HepG2 (cell line): Measurements from ENCODE around the gene CDC6. TPM values are rescaled to one million over a fixed set of nuclear protein-coding genes. Genes with fewer than 3 reads are reported as not detected.

Experiments used
- ATAC-seq: fragments of 200-7000 bp; cut with Tn5 transposase; 3 replicates; pipeline ENCODE4 v1.9.1; 2020; ENCODE audit warnings: mild to moderate bottlenecking, moderate library complexity
- BruUV-seq: library from RNA; stranded (reverse); fragments of 400-500 nt; replicated peaks from 2 replicates; lab custom pipeline; 2021; lab: Mats Ljungman, UMichigan
- CTCF ChIA-PET: fragments of 300-600 bp; formaldehyde crosslinking; extraction: SDS; loops from one replicate; lab custom pipeline; 2021; ENCODE audit warnings: low total read pairs, inconsistent platforms, low intra/inter-chr PET ratio; lab: Yijun Ruan, JAX
- POLR2A ChIA-PET: fragments of 350-600 bp; sonication (Branson Sonifier 250); formaldehyde crosslinking; loops from one replicate; lab custom pipeline; 2020; ENCODE audit warnings: antibody characterized with exemption, inconsistent platforms; lab: Yijun Ruan, JAX
- DNase-seq: peaks from one replicate; pipeline ENCODE4 v3.0.0-alpha.2; 2015; ENCODE audit warnings: low spot score
- FAIRE-seq: peaks from 3 replicates; lab custom pipeline; 2011; peaks lifted over from hg19 to GRCh38; lab: Jason Lieb, UNC
- H2AFZ ChIP-seq: one replicate; pipeline ENCODE4 v1.6.1; 2011; ENCODE audit warnings: low read length, inconsistent platforms
- H3K27ac ChIP-seq: fragments of 300-600 bp; 3 replicates; pipeline ENCODE4 v1.8.0; 2011; ENCODE audit warnings: mixed run types, mild to moderate bottlenecking, mixed read lengths, low read length, inconsistent platforms; ENCODE audit not compliant: insufficient read depth; ENCODE audit errors: extremely low read length
- H3K27me3 ChIP-seq, 2 experiments: fragments of 200-600 bp in 1 of 2; 2 replicates in 1 of 2; 3 replicates in 1 of 2; pipeline versions ENCODE4 v1.6.0 to v1.8.0; 2011; ENCODE audit warnings: low read length in 2 of 2, mild to moderate bottlenecking in 2 of 2, moderate library complexity in 2 of 2, inconsistent platforms in 1 of 2; ENCODE audit not compliant: insufficient read depth in 2 of 2, control insufficient read depth in 1 of 2
- H3K36me3 ChIP-seq, 2 experiments: fragments of 200-600 bp in 1 of 2; replicated peaks in 1 of 2; 2 replicates in 1 of 2; 3 replicates in 1 of 2; pipeline versions ENCODE4 v1.5.1 to v1.8.0; 2011; ENCODE audit warnings: low read length in 2 of 2, inconsistent platforms in 1 of 2; ENCODE audit not compliant: insufficient read depth in 2 of 2, control insufficient read depth in 1 of 2
- H3K4me1 ChIP-seq: 2 replicates; pipeline ENCODE4 v1.5.1; 2012; ENCODE audit warnings: low read length, inconsistent platforms; ENCODE audit not compliant: insufficient read depth
- H3K4me2 ChIP-seq: 2 replicates; pipeline ENCODE4 v1.6.0; 2011; ENCODE audit warnings: low read depth, low read length, inconsistent platforms
- H3K4me3 ChIP-seq, 3 experiments: fragments of 200-600 bp in 1 of 3; sonication (generic), shearing (Covaris generic) in 1 of 3; replicated peaks in 1 of 3; 2 replicates each; pipeline ENCODE4 v1.5.1; 2011 to 2016; ENCODE audit warnings: low read length in 3 of 3, inconsistent platforms in 2 of 3, low read depth in 2 of 3, mild to moderate bottlenecking in 2 of 3, control low read depth in 1 of 3, mixed read lengths in 1 of 3; ENCODE audit not compliant: insufficient read depth in 1 of 3
- H3K79me2 ChIP-seq: one replicate; pipeline ENCODE4 v1.6.1; 2011; ENCODE audit warnings: low read length, inconsistent platforms; ENCODE audit not compliant: insufficient read depth
- H3K9ac ChIP-seq: 2 replicates; pipeline ENCODE4 v1.6.0; 2011; ENCODE audit warnings: mild to moderate bottlenecking, low read depth, low read length, inconsistent platforms; ENCODE audit not compliant: insufficient read depth
- H3K9me3 ChIP-seq: 2 replicates; pipeline ENCODE4 v1.5.1; 2012; ENCODE audit warnings: mild to moderate bottlenecking, low read length
- H4K20me1 ChIP-seq: 2 replicates; pipeline ENCODE4 v1.6.0; 2011; ENCODE audit warnings: inconsistent platforms, mild to moderate bottlenecking, low read length, moderate library complexity; ENCODE audit not compliant: insufficient read depth
- EZH2 ChIP-seq: conservative IDR thresholded peaks from 2 replicates; pipeline ENCODE4 v1.6.1; 2012; ENCODE audit warnings: mild to moderate bottlenecking, low read depth, low read length, moderate library complexity
- FOXJ3 ChIP-seq: sonication (generic); formaldehyde crosslinking; IDR thresholded peaks from 2 replicates; pipeline ENCODE4 v1.4.0; 2020; ENCODE audit warnings: missing genetic modification reagents, mild to moderate bottlenecking, borderline replicate concordance
- NR2F6 ChIP-seq, 2 experiments: IDR thresholded peaks; 2 replicates each; pipeline ENCODE4 v1.6.1; 2016; ENCODE audit warnings: antibody characterized with exemption in 1 of 2, mild to moderate bottlenecking in 1 of 2
- PCBP2 ChIP-seq: fragments of 200-400 bp; formaldehyde crosslinking; optimal IDR thresholded peaks from 2 replicates; pipeline ENCODE3; 2018; ENCODE audit warnings: low read length, low read depth; ENCODE audit not compliant: poor library complexity, severe bottlenecking
- ZBTB42 ChIP-seq: sonication (generic); formaldehyde crosslinking; IDR thresholded peaks from 2 replicates; pipeline ENCODE4 v1.5.0; 2020; ENCODE audit warnings: mild to moderate bottlenecking, missing genetic modification reagents
- ZFP37 ChIP-seq: sonication (generic); formaldehyde crosslinking; IDR thresholded peaks from 2 replicates; pipeline ENCODE4 v1.4.0; 2020; ENCODE audit warnings: missing genetic modification reagents, borderline replicate concordance
- ZFX ChIP-seq: sonication (generic); formaldehyde crosslinking; IDR thresholded peaks from 2 replicates; pipeline ENCODE4 v1.4.0; 2020; ENCODE audit warnings: mild to moderate bottlenecking, low read depth, missing genetic modification reagents, moderate library complexity
- ZNF709 ChIP-seq: sonication (generic); formaldehyde crosslinking; IDR thresholded peaks from 2 replicates; pipeline ENCODE4 v1.5.0; 2020; ENCODE audit warnings: mild to moderate bottlenecking, missing genetic modification reagents
- ZNF792 ChIP-seq: IDR thresholded peaks from 2 replicates; pipeline ENCODE4 v1.6.1; 2016
- ZSCAN21 ChIP-seq: sonication (generic); formaldehyde crosslinking; IDR thresholded peaks from 2 replicates; pipeline ENCODE4 v1.8.0; 2022; ENCODE audit warnings: mild to moderate bottlenecking, missing genetic modification reagents, moderate library complexity, borderline replicate concordance
- ZSCAN30 ChIP-seq: sonication (generic); formaldehyde crosslinking; IDR thresholded peaks from 2 replicates; pipeline ENCODE4 v1.5.0; 2020; ENCODE audit warnings: mild to moderate bottlenecking, missing genetic modification reagents
- WGBS: methylation state at CpG from one replicate; pipeline ENCODE4 v1.1.6; 2017; ENCODE audit warnings: low lambda C conversion rate; 5-methylcytosine and 5-hydroxymethylcytosine counted together
- in situ Hi-C: cut with HindIII; loops from 2 replicates; pipeline ENCODE4 v1.10.0; 2017; ENCODE audit warnings: low pct_unique_long_range_greater_than_20kb; ENCODE audit not compliant: extremely low pct_ligation_motif_present
- intact Hi-C: fragments of 100-400 bp; cut with micrococcal nuclease; formaldehyde crosslinking; loops from one replicate; pipeline ENCODE4 v1.10.0; 2022; ENCODE audit not compliant: unreplicated experiment
- polyA plus RNA-seq, 8 experiments: library from polyadenylated mRNA; depleted of rRNA in 3 of 8; stranded (reverse) in 7 of 8; unstranded in 1 of 8; fragments of >200 nt; fragmentation: Illumina TruSeq in 4 of 8; extraction: Trizol in 4 of 8; gene quantifications; 2 replicates each; pipeline versions ENCODE4 v1.2.1 to v1.2.3, GENCODE V29; 2011 to 2016; ENCODE audit warnings: low read depth in 4 of 8, missing spikeins in 1 of 8, mixed read lengths in 1 of 8; ENCODE audit not compliant: insufficient read depth in 1 of 8
- total RNA-seq, 5 experiments: library from RNA; depleted of rRNA; stranded (reverse); fragments of >200 nt; fragmentation: Illumina TruSeq; extraction: Trizol; gene quantifications; 2 replicates each; pipeline ENCODE4 v1.2.3, GENCODE V29; 2016; ENCODE audit warnings: low read depth in 1 of 5
- TF ChIP-seq, protein P1 (sequence below): sonication (generic); formaldehyde crosslinking; IDR thresholded peaks from 2 replicates; pipeline ENCODE4 v1.4.0; 2020; ENCODE audit warnings: missing genetic modification reagents

CDC6 gene
- total and polyA plus RNA-seq, 2 of the 13 experiments (the other 11 are each of a cell fraction or from before 2014, with no cell fraction given), result 17.4 to 114 TPM

DNA sequence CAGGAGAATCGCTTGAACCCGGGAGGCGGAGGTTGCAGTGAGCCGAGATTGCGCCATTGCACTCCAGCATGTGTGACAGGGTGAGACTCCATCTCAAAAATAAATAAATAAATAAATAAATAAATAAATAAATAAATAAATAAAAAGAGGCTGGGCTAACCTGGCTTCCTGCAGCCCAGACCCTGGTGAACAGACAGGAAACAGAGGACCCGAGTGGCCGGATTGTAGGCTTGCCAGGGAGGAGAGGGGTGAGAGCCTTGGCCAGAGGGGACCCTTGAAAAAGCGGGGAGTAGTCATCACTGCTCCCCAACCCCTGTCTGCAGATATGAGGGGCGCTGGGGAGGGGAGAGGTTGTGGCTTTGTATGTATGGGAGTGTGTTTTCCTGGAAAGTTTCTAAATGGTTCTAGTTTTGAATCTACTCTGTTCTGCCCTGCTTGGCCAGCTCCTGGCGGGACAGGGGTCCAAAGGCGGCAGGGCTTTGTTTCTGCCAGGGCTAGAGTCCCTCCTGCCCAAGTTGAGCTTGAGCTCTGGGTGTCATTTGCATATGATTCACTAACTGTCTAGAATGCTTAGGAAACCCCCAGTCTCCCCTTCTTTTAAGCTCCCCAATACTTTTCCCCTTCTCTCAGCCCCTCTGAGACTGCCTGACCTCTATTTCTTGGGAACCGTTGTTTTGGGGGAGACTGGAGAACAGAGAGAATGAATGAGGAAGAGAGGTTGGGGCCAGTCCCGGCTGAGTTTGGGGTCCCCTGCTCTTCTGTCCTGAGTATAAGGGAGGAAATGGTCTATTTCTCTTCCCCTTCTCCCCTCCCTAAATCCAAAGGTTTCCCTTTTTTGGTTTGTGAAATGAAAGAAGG lies 37.7 kb downstream of the CDC6 start:
- in situ Hi-C loops, result no loop called here
- ChIA-PET POLR2A (interaction anchor here (0.7 to 5.3 kb wide), 5 partner anchors 8 to 398 kb away, joined by 3 to 48 read pairs (median 4); partner anchors contain the start of genes LRRC3C and ORMDL3), CTCF (no interaction called here)
- Histone ChIP-seq H3K36me3 (no peaks in the 10 kb centered on the region), H3K4me1 (peaks cover 81% of the 10 kb centered on the region), H3K4me2 (no peak overlapping the region), H3K27ac (no peak overlapping the region), H3K9me3 (no peaks in the 10 kb centered on the region), H4K20me1 (peaks cover 37% of the 10 kb centered on the region), H3K27me3 (no peaks in the 10 kb centered on the region), H2AFZ (no peak overlapping the region), H3K4me3 (no peak overlapping the region), H3K9ac (no peak overlapping the region), H3K79me2 (peaks cover 29% of the 10 kb centered on the region)
- intact Hi-C loops, result no loop called here
- BruUV-seq, result no TSS peak
- FAIRE-seq (no peak), DNase-seq (no peak), ATAC-seq (no peak)
- 86% methylated on average over 13 of the region's 13 CpGs for WGBS
- 0 out of 2 replicates have a peak, but pooled peaks have one; percentile 1 for TF ChIP-seq ZFX
- no peak for TF ChIP-seq NR2F6 (IDR thresholded peaks at IDR 0.05)
- TF ChIP-seq NR2F6 (CRISPR knock-in tag; IDR thresholded peaks at IDR 0.05), result no peak
- TF ChIP-seq PCBP2, result peak; percentile 28

DNA sequence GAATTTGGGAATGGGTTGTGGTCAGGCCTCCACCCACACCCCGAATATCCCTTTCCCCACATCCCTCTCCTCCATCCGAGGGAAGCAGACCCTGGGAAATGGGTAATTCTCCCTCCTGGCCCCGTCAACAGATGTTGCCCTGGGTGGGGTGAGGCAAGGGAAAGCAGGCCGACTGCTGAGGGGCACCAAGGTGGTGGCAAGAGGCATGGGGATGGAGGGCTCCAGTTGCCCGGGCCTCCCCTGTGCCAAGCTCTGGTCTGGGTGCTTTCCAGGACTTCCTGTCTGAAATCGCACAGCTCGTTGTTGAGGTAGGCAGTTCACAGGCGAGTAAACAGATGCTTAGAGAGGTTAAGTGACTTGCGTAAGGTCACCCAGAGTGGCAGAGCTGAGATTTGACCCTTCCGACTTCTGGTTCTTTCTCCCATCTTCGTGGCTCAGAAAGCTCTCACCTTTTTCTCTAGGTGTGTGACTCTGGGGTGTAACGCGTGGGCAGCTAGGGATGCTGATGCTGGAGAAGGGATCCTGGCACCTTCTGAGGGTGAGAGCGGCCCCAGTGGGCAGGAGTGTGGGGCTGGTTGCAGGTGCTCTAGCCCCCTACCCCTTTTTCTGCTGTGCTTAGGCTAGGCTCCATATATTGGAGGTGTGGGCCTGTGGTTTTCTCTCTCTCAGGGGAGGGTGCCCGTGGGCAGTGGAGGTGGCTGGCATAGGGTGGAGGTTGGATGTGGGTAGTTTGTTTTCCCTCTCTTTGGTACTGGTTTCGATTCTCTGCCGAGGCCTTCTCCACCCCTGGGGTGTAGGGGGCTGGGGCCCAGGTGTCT lies 38.5 kb downstream of the CDC6 start:
- peak; percentile 54 for ATAC-seq
- ChIA-PET CTCF (no interaction called here), POLR2A (interaction anchor here (0.7 to 5.3 kb wide), 7 partner anchors 9 to 399 kb away, joined by 3 to 48 read pairs (median 4); partner anchors contain the start of genes LRRC3C and ORMDL3)
- intact Hi-C loops (no loop called here), in situ Hi-C loops (no loop called here)
- H3K27ac ChIP-seq, result no peak overlapping the region
- FAIRE-seq, result peak; percentile 83
- H3K4me2 ChIP-seq, result peak overlapping the region; percentile 52
- no TSS peak for BruUV-seq
- 38% methylated on average over 15 of the region's 17 CpGs for WGBS
- no peak overlapping the region for H3K9ac ChIP-seq
- peaks cover 0 to 2% of the 10 kb centered on the region in 2 experiments; a peak in 1 of 5 replicates for H3K36me3 ChIP-seq
- no peaks in the 10 kb centered on the region for H3K27me3 ChIP-seq
- H3K9me3 ChIP-seq, result no peaks in the 10 kb centered on the region
- peaks cover 81% of the 10 kb centered on the region for H3K4me1 ChIP-seq
- no peak overlapping the region for H2AFZ ChIP-seq
- peak overlapping the region in 1 of 3 experiments; percentile 3; a peak in 1 of 6 replicates for H3K4me3 ChIP-seq
- peak; percentile 69 for DNase-seq
- H3K79me2 ChIP-seq, result peaks cover 25% of the 10 kb centered on the region
- H4K20me1 ChIP-seq, result peaks cover 37% of the 10 kb centered on the region
- TF ChIP-seq ZSCAN21 (CRISPR knock-in tag) (no peak), EZH2 (no peak), ZBTB42 (CRISPR knock-in tag) (no peak), ZNF792 (CRISPR knock-in tag) (no peak), ZFP37 (CRISPR knock-in tag) (no peak), ZNF709 (0 out of 2 replicates have a peak, but pooled peaks have one; percentile 53), ZSCAN30 (CRISPR knock-in tag) (no peak), FOXJ3 (CRISPR knock-in tag) (no peak)
- TF ChIP-seq, protein P1, sequence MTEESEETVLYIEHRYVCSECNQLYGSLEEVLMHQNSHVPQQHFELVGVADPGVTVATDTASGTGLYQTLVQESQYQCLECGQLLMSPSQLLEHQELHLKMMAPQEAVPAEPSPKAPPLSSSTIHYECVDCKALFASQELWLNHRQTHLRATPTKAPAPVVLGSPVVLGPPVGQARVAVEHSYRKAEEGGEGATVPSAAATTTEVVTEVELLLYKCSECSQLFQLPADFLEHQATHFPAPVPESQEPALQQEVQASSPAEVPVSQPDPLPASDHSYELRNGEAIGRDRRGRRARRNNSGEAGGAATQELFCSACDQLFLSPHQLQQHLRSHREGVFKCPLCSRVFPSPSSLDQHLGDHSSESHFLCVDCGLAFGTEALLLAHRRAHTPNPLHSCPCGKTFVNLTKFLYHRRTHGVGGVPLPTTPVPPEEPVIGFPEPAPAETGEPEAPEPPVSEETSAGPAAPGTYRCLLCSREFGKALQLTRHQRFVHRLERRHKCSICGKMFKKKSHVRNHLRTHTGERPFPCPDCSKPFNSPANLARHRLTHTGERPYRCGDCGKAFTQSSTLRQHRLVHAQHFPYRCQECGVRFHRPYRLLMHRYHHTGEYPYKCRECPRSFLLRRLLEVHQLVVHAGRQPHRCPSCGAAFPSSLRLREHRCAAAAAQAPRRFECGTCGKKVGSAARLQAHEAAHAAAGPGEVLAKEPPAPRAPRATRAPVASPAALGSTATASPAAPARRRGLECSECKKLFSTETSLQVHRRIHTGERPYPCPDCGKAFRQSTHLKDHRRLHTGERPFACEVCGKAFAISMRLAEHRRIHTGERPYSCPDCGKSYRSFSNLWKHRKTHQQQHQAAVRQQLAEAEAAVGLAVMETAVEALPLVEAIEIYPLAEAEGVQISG (CRISPR knock-in tag), result peak; percentile 36; the same call in 1 of the 2 replicates
